DMS 273 (cell line): Measurements from ENCODE around the gene PLCH1.

ENCODE experiments used
- DNase-seq: peaks from one replicate; lab custom pipeline; 2025; ENCODE audit not compliant: unreplicated experiment; lab: John Stamatoyannopoulos, UW

The PLCH1 gene

DNA sequence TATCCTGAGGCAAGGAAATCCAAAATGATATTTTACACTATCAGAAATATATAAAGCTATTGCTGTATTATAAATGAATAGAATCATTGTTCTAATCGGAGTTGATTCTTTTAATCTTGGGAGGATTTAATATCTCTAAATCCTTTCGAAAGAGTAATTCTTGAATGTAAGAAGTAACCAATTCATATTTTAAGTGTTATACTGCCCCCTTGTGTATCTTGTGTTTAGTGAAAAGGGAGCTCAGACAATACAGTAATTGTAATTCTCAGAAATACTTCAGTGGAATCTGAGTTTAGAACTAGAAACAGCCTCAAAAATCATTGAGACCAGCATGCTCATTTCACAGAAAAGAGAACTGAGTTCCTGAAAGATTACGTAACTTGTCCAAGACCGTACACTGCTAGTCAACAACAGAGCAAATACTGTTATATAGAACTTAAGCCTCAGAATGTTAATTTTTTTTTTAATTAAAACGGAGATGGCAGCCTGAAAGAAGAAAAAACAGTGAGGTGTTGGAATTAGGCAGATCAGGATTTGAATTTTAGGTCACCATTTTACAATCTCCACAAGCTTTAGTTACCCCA is 42.9 kb downstream of the PLCH1 start:
- peak; percentile 91 for DNase-seq

DNA sequence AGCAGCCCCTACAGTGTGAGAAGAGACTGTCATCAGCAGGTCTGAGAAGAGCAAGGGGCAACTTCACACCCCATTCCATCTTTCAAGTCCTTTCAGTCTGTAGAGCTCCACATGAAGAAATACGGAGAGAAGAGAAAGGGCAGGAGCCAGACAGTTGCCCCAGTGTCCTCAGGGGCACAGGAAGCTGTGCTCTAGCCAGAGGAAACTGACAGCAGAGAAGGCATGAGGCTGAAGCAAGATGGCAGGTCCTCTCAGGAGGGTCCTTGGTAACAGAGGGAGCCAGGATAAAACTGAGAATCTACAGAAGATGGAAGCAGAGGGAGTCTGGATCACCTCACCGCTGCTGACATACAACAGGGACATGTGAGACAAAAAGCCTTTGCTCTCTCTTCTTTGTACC is 47.3 kb downstream of the PLCH1 start:
- DNase-seq: no peak

DNA sequence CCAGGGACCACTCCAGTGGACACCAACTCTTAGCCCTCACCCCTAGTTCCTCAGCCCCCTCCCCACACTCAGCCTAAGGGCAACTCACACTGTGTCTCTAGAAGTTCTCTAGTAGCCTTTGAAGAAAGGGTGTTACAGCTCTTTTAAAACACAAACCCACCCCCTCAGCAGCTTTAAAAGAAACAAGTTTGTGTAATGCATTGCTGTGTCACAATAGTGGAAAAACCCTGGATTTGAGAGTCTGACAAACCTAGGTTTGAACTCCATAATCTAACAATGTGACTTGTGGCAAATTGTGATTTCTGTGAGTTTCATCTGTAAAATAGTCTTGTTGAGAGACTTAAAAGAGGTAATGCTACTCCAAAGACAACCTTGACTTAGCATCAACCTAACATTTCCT is 54.0 kb downstream of the PLCH1 start:
- DNase-seq: no peak

- DNase-seq: no peak
Measured at GRCh38 chr3:155688481-155688880, 56.4 kb downstream of the PLCH1 start.

- no peak for DNase-seq
Measured at GRCh38 chr3:155683344-155683720, 61.5 kb downstream of the PLCH1 start.

DNA sequence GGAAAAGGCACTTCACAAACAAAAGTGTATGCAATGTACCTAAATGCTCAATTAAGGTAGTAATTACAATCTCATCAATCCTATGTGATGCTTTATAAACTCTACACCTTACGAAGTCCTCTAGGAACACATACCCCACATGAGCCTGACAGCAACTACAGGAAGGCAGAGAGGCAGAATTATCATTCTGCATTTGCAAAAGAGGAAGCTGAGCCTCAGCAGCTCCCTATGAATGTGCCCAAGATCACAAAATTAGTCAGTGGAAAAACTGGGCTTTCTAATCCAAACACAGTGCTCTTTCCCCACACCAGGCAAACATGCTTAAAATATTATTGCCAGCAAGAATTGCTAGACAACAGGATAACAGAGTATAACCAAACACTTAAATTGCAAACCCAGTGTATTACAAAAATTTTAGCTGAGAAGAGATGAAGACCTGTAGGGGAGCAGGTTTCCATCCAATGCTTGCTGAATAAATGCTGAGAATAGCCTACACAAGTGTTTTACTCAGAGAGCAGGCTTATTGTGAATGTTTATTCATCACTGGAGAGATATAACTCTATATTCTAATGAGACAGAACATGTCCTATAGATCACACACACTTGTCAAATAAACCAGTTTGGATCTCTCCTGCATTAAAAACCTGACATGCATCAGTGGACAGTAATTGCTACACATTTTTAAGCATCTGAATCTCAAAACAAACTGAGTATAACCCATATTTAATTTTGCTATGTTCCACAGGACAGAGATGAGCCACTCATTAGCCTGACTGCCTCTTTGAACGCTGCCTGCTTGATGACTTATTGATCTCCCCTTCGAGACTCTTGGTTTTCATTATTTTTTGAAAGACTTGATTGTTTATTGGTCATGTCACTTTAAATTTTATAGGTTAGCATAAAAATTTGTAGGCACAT is 62.2 kb downstream of the PLCH1 start:
- no peak for DNase-seq

DNA sequence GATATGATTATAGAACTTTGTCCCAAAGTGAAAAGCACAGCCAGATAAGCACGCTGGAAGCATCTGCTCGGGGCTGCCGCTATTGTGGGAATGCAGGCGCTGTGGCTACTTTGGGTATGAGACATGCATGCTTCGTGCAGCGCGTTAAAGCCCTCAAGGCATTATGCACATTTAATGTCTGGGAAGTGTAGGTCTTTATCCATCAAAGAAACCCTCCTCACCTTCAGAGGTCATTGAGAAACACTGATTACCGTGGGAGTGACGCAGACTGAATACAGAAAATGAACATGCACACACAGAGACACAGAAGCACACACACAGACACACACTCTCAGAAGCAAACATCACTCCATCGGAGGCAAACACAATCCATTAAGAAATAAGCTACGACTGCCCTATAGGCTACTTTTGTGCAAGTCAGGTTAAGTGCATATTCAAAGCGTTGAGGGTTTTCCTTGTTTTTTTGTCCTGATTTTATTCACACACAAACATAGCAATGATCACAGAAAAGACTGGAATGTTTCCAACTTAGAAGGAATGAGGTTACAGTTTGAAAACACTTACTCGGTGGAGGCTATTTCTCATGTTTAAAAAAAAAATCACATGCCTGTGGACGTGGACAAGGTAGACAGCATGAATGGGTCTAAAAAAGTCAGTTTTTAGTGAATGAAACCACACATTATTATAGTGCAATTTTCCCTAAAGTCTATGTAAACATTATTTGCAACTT is 68.5 kb downstream of the PLCH1 start:
- DNase-seq: no peak

DNA sequence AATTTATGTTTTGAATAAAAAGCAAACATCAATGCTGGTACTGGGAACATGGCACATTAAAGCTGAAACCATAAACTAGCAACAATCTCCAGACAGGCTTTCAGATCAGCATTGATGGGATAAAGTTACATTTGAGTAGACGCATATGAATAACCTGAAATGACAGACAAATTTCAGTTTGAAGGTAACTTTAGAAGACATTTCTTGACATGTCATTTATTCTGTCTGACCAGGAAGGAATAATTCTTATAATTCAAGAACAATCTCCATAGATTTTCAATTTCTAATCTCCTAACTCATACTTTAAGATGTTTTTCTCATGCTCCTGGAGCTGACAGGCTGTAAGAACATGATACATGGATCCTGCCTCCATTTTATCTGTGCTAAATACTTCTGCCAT is 69.8 kb downstream of the PLCH1 start:
- DNase-seq: no peak

- DNase-seq: no peak
Measured at GRCh38 chr3:155673421-155673820, 71.5 kb downstream of the PLCH1 start.

GRCh38 chr3:155670335-155670734 is 74.5 kb downstream of the PLCH1 start:
- DNase-seq: no peak

DNA sequence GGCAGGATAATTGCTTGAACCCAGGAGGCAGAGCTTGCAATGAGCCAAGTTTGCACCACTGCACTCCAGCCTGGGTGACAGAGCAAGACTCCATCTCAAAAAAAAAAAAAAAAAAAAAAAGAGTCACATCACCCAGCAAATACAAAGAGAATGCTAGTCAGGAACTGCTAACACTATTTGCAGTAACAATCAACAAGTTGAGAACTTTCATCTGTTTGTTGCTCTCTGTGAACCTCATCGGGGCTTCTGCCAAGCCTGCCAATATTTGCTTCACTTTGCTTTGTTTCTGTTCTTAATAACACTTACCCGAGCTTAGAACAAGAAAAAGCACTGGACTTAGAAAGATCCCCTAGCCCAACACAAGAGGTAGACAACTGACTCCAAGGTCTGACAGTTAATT is 76.9 kb downstream of the PLCH1 start:
- no peak for DNase-seq

DNA sequence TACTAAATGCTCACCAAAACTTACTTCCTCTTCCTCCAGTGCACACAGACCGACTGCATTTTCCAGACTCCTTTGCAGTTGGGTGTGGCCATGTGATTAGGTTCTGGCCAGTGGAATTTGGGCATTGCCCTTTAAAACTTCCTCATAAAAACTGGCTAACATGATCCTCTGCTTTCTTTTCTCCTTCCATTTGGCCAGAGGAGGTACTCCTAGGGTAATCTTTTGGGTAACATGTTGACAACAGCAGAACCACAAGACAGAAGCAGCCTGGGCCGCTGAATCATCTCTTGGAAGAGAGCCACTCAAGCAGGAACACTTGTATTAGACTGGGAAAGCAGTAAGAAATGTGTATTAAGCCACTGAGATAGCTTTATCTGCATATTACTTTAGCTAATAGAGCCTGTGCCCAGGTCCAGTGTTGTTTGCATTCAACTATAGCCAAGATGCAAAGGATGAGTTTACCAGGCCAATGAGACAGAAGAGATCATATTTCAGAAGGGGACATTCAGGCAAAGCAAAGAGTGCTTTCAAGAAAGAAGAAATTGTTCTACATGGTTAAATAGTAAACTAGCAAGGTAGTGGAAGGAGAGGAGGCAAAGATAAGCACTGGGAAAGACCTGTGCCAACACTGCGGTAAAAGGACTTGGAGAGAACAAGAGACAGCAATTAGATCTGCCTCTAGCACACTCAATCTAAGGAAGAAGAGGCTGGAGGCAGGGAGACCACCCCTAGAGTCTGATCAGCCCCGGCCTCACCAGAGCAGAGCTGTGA is 79.8 kb downstream of the PLCH1 start:
- DNase-seq: peak; percentile 39

DNA sequence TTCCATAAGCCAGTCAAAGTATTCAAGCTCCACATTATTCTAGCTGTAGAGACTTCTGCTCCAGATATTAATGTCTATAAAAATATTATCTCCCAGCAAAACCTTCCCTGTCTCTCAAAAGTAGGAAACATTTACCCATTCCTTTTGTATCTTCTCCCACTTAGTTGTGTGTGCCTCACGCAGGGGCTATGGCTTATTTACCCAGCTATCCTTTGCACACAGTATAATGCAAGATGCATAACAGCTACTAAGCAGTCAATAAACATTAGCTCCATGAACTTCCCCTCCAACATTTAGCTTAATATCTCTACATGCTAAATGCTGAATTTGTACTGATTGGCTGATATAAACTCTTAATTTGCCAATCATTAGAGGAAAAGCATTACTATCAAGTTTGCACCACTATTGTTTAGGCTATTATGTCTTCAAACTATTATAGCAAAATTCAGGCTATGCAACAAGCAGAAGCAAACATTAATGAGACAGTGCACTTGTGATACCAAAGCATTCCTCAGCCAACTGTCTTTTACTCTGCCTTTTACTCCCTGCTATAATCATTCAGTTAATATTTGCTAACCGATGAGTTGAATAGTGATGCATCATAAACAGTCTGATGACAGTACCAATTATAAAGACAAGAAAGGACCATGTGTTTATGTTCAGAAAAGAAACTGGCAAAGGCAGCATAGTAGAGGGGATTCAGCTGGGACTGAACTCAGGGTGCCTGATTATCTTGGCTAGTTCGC is 81.2 kb downstream of the PLCH1 start:
- no peak for DNase-seq

- no peak for DNase-seq
Measured at GRCh38 chr3:155661760-155662159, 83.1 kb downstream of the PLCH1 start.

GRCh38 chr3:155661042-155661441 is 83.8 kb downstream of the PLCH1 start:
- DNase-seq: no peak

GRCh38 chr3:155658671-155659261 is 86.1 kb downstream of the PLCH1 start:
- peak; percentile 14 for DNase-seq

DNA sequence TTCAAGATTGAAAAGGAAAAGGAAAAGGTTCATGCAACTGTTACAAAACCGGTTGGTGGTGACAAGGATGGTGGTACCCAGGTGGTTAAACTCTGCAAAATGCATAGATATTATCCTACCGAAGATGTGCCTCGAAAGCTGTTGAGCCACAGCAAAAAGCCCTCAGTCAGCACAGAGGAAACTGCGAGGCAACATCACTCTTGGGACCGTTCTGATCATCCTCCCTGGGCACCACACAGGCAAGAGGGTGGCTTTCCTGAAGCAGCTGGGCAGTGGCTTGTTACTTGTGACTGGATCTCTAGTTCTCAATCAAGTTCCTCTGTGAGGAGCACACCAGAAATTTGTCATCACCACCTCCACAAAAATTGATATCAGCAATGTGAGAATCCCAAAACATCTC is 86.9 kb downstream of the PLCH1 start:
- DNase-seq: no peak

GRCh38 chr3:155657161-155657560 is 87.7 kb downstream of the PLCH1 start:
- DNase-seq: no peak

- no peak for DNase-seq
Measured at GRCh38 chr3:155656466-155656865, 88.4 kb downstream of the PLCH1 start.
